Neutrophil (primary cell): Measurements from ENCODE around the gene ODR4.
"Not testable (repeated sequence)": the region's sequence is repeated elsewhere in the genome, so short reads cannot be mapped to it uniquely, and the experiment has no call there.

Experiments used
- H3K27ac ChIP-seq: fragments of 200-600 bp; sonication (generic); 2 replicates; pipeline ENCODE4 v1.5.1; 2016; ENCODE audit warnings: mild to moderate bottlenecking, moderate library complexity
- H3K27me3 ChIP-seq: fragments of 200-600 bp; sonication (generic); 2 replicates; pipeline ENCODE4 v1.6.0; 2016; ENCODE audit warnings: mild to moderate bottlenecking
- H3K36me3 ChIP-seq: fragments of 200-600 bp; sonication (generic); 2 replicates; pipeline ENCODE4 v1.5.1; 2017
- H3K4me1 ChIP-seq, 2 experiments: fragments of 200-600 bp in 1 of 2; sonication (generic) in 1 of 2; 1 replicate in 1 of 2; 2 replicates in 1 of 2; pipeline versions ENCODE4 v1.5.1 to v1.6.1; 2013 to 2016; ENCODE audit warnings: low read depth in 1 of 2, low read length in 1 of 2, mild to moderate bottlenecking in 1 of 2, moderate library complexity in 1 of 2; ENCODE audit not compliant: control insufficient read depth in 1 of 2, insufficient read depth in 1 of 2
- H3K4me3 ChIP-seq, 2 experiments: fragments of 200-600 bp in 1 of 2; sonication (generic) in 1 of 2; 1 replicate in 1 of 2; 2 replicates in 1 of 2; pipeline ENCODE4 v1.5.1; 2013 to 2016; ENCODE audit warnings: low read depth in 1 of 2, low read length in 1 of 2, mild to moderate bottlenecking in 1 of 2, moderate library complexity in 1 of 2
- H3K9me3 ChIP-seq: fragments of 200-600 bp; sonication (generic); 2 replicates; pipeline ENCODE4 v1.5.1; 2016
- CTCF ChIP-seq: fragments of 200-600 bp; sonication (generic); IDR thresholded peaks from 2 replicates; pipeline ENCODE4 v1.5.1; 2016; ENCODE audit warnings: antibody characterized with exemption

Gene ODR4

GRCh38 chr1:186390925-186391324 lies 15.3 kb downstream of the ODR4 start:
- H3K27me3 ChIP-seq = no peaks in the 10 kb centered on the region

GRCh38 chr1:186391841-186392240 lies 16.2 kb downstream of the ODR4 start:
- Histone ChIP-seq H3K4me3 (no peak overlapping the region), H3K9me3 (no peaks in the 10 kb centered on the region), H3K4me1 (no peaks in the 10 kb centered on the region), H3K27me3 (no peaks in the 10 kb centered on the region), H3K27ac (no peak overlapping the region), H3K36me3 (peaks cover 73% of the 10 kb centered on the region)
- no peak for TF ChIP-seq CTCF

More at GRCh38 chr1:186390925-186391324, 15.3 kb downstream of the ODR4 start:
- H3K36me3 ChIP-seq = peaks cover 70% of the 10 kb centered on the region
- no peak for TF ChIP-seq CTCF
- H3K4me3 ChIP-seq = no peak overlapping the region
- no peaks in the 10 kb centered on the region for H3K4me1 ChIP-seq
- H3K27ac ChIP-seq = no peak overlapping the region
- no peaks in the 10 kb centered on the region for H3K9me3 ChIP-seq

- not testable (repeated sequence) for H3K4me3 ChIP-seq, H3K4me1 ChIP-seq, H3K27me3 ChIP-seq, H3K27ac ChIP-seq, H3K9me3 ChIP-seq
- peaks cover 76% of the 10 kb centered on the region for H3K36me3 ChIP-seq
Measured at GRCh38 chr1:186392711-186393110, 17.1 kb downstream of the ODR4 start.

GRCh38 chr1:186401446-186401845 lies 25.8 kb downstream of the ODR4 start:
- peaks cover 32% of the 10 kb centered on the region for H3K36me3 ChIP-seq
- not testable (repeated sequence) for H3K9me3 ChIP-seq, H3K27me3 ChIP-seq, H3K4me1 ChIP-seq, H3K4me3 ChIP-seq, H3K27ac ChIP-seq

- no peaks in the 10 kb centered on the region for H3K9me3 ChIP-seq
- no peak overlapping the region for H3K4me3 ChIP-seq
- no peak for TF ChIP-seq CTCF
- H3K4me1 ChIP-seq = peaks cover 0 to 4% of the 10 kb centered on the region in 2 experiments
- no peaks in the 10 kb centered on the region for H3K27me3 ChIP-seq
- H3K27ac ChIP-seq = no peak overlapping the region
- H3K36me3 ChIP-seq = peaks cover 34% of the 10 kb centered on the region
Measured at GRCh38 chr1:186403632-186404031, 28.0 kb downstream of the ODR4 start.

- H3K9me3 ChIP-seq = no peaks in the 10 kb centered on the region
- H3K4me1 ChIP-seq = peaks cover 0 to 4% of the 10 kb centered on the region in 2 experiments
- H3K4me3 ChIP-seq = no peak overlapping the region
- H3K36me3 ChIP-seq = peaks cover 32% of the 10 kb centered on the region
- no peak overlapping the region for H3K27ac ChIP-seq
- no peaks in the 10 kb centered on the region for H3K27me3 ChIP-seq
- peak; percentile 81 for TF ChIP-seq CTCF
Measured at GRCh38 chr1:186404454-186405051, 28.9 kb downstream of the ODR4 start.

- Histone ChIP-seq H3K27ac (no peak overlapping the region), H3K4me1 (peaks cover 0 to 4% of the 10 kb centered on the region in 2 experiments), H3K36me3 (peaks cover 38% of the 10 kb centered on the region), H3K4me3 (no peak overlapping the region), H3K27me3 (no peaks in the 10 kb centered on the region), H3K9me3 (no peaks in the 10 kb centered on the region)
- TF ChIP-seq CTCF = no peak
Measured at GRCh38 chr1:186409091-186409490, 33.5 kb downstream of the ODR4 start.
